Adrenal gland (tissue), 12 donors: ENCODE data around the gene ABLIM1. TPM values are rescaled to one million over a fixed set of nuclear protein-coding genes. Genes with fewer than 3 reads are reported as not detected.
A peak's percentile ranks its signal among the peaks of the same experiment; 100 is the strongest.

ENCODE experiments used
- DNase-seq, 7 donors: peaks; one replicate each; pipeline ENCODE4 v3.0.0-alpha.2; 2019 to 2020
- H3K27ac ChIP-seq, 5 donors: fragments of 200-600 bp; sonication (generic) in 4 of 5; 1 replicate in 3 of 5; 2 replicates in 2 of 5; pipeline versions ENCODE4 v1.5.1 to v1.8.0; 2016 to 2020; ENCODE audit warnings: mild to moderate bottlenecking in 1 of 5
- H3K27me3 ChIP-seq: fragments of 200-600 bp; 2 replicates; pipeline ENCODE4 v1.8.0; 2021
- H3K36me3 ChIP-seq, 2 donors: fragments of 200-600 bp; replicated peaks in 1 of 2; 1 replicate in 1 of 2; 2 replicates in 1 of 2; pipeline versions ENCODE4 v1.5.1 to v1.8.0; 2018 to 2022
- H3K4me1 ChIP-seq, 2 donors: fragments of 200-600 bp; replicated peaks in 1 of 2; 1 replicate in 1 of 2; 2 replicates in 1 of 2; pipeline versions ENCODE4 v1.5.1 to v1.8.0; 2018 to 2021
- H3K4me3 ChIP-seq, 4 donors: fragments of 200-600 bp; sonication (generic) in 3 of 4; one replicate each; pipeline ENCODE4 v1.5.1; 2016 to 2018
- H3K9me3 ChIP-seq, 3 donors: fragments of 200-600 bp; sonication (generic) in 1 of 3; replicated peaks in 1 of 3; 1 replicate in 2 of 3; 2 replicates in 1 of 3; pipeline versions ENCODE4 v1.5.1 to v1.8.0; 2016 to 2021
- CTCF ChIP-seq, 6 experiments: fragments of 450-650 bp in 4 of 6; fragments of 200-600 bp in 2 of 6; sonication (generic) in 1 of 6; IDR thresholded peaks; 1 replicate in 5 of 6; 2 replicates in 1 of 6; pipeline versions ENCODE4 v1.5.1 to v1.8.0; 2016 to 2021; ENCODE audit warnings: antibody characterized with exemption in 6 of 6, mild to moderate bottlenecking in 2 of 6, moderate library complexity in 1 of 6
- POLR2A ChIP-seq, 2 donors: fragments of 450-650 bp; IDR thresholded peaks; one replicate each; pipeline ENCODE4 v1.6.1; 2017; ENCODE audit warnings: antibody characterized with exemption in 2 of 2, mild to moderate bottlenecking in 2 of 2, moderate library complexity in 1 of 2
- WGBS, 4 donors: extraction: QIAGEN DNeasy Blood & Tissue Kit in 2 of 4; methylation state at CpG; one replicate each; pipeline versions ENCODE4 v1.1.5 to v1.1.7; 2013 to 2017; 5-methylcytosine and 5-hydroxymethylcytosine counted together
- intact Hi-C, 2 donors: fragments of 100-400 bp; cut with DNase I; formaldehyde crosslinking; loops; one replicate each; pipeline versions ENCODE4 v1.14.1 to v1.15.0; 2022 to 2023
- polyA plus RNA-seq, 3 donors: library from polyadenylated mRNA; stranded (reverse); fragments of 200-250 nt in 2 of 3; fragments of 350-450 nt in 1 of 3; fragmentation: Illumina TruSeq in 1 of 3; extraction: RNeasy Lipid Tissue Mini Kit (QIAGEN cat#74804) in 1 of 3; gene quantifications; one replicate each; pipeline ENCODE4 v1.2.3, GENCODE V29; 2013 to 2014
- total RNA-seq, 9 donors: library from RNA; depleted of rRNA in 4 of 9; stranded (reverse); fragments of >200 nt in 4 of 9; fragments of 120-200 nt in 1 of 9; fragmentation: NEBNext Ultra II Directional in 1 of 9; extraction: Animal tissue kit (Norgen Biotek cat#: 25700) in 1 of 9; gene quantifications; one replicate each; pipeline versions ENCODE4 v1.1.0 to v1.2.4, GENCODE V29; 2013 to 2023
- donor health status: healthy with polysubstance abuse.
- donor health status: Bipolar disorder and iron deficiency.
- donor health status: DM: yes; HTN: yes; CAD: no.
- donor health status: DM: no; HTN: no; CAD: no.
- donor health status: DM: no; HTN: no; CAD: no.
- donor health status: DM: yes; HTN: yes; CAD: no.

The ABLIM1 gene
- total and polyA plus RNA-seq, 12 donors: 7.9 to 430 (median 185) TPM

GRCh38 chr10:114646426-114646825 is 11.6 kb downstream of the ABLIM1 start:
- Histone ChIP-seq H3K27me3 (no peaks in the 10 kb centered on the region), H3K27ac (peak overlapping the region in 3 of 5 donors; percentile 3 to 88 (median 81)), H3K4me1 (peaks cover 43 to 60% of the 10 kb centered on the region in 2 donors), H3K9me3 (no peaks in the 10 kb centered on the region), H3K36me3 (no peaks in the 10 kb centered on the region), H3K4me3 (no peak overlapping the region)
- no peak for DNase-seq
- WGBS, 4 donors: 85 to 97% (median 92%) methylated on average over 5 of the region's 5 CpGs
- intact Hi-C loops: no loop called here
- TF ChIP-seq POLR2A (IDR thresholded peaks at IDR 0.05) (no peak), CTCF (IDR thresholded peaks at IDR 0.05) (no peak)

DNA sequence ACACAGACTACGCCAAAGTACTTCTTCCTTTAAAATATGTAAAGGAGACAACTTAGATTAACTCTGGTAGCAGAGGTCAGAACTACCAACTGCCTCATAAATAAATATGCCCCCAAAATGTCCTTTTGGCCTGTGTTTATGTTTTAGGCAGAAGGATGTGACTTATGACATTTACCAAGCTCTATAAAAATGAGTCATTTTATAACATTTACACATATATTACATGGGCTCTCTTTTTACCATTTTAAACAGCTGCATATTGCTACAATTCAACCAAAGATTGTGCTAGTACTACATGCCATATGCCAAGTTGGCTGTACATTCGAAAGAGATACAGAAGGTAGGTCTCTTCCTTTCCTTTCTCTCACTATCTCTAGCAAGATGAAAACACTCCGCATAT is 12.4 kb downstream of the ABLIM1 start:
- intact Hi-C loops: no loop called here
- peaks cover 45 to 60% of the 10 kb centered on the region in 2 donors for H3K4me1 ChIP-seq
- 65 to 83% (median 74%) methylated on average over 3 of the region's 3 CpGs for WGBS, 4 donors

DNA sequence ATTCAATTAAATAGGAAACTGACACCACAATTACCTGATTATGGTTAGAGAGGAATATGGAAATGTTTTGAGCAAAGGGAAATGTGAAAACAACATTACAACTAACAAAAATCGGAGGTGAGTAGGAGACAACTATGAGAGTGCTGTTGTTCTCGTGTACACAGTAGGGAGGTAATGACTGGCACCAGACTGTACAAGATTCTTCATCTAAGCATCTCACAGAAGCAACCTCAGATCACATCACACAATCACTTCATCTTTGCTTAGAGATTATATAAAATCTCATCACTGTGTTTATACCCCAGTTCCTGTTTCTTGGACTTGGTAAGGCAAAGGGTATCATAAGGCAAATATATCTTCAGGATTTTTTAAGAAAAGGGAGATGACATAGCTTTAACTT is 14.9 kb downstream of the ABLIM1 start:
- no peak for DNase-seq
- WGBS, 4 donors: 83 to 85% (median 84%) methylated on average over 2 of the region's 2 CpGs
- H3K27ac ChIP-seq: peak overlapping the region in 2 of 5 donors; percentile 27 to 72
- no peaks in the 10 kb centered on the region for H3K36me3 ChIP-seq
- H3K27me3 ChIP-seq: no peaks in the 10 kb centered on the region
- intact Hi-C loops: no loop called here
- H3K4me3 ChIP-seq: no peak overlapping the region
- no peak for TF ChIP-seq CTCF (IDR thresholded peaks at IDR 0.05)
- TF ChIP-seq POLR2A (IDR thresholded peaks at IDR 0.05): no peak
- H3K9me3 ChIP-seq: no peaks in the 10 kb centered on the region
- peaks cover 40 to 45% of the 10 kb centered on the region in 2 donors for H3K4me1 ChIP-seq

More for the DNA sequence above, 12.4 kb downstream of the ABLIM1 start:
- Histone ChIP-seq H3K4me3 (no peak overlapping the region), H3K27ac (peak overlapping the region in 4 of 5 donors; percentile 13 to 88 (median 25)), H3K36me3 (no peaks in the 10 kb centered on the region), H3K9me3 (no peaks in the 10 kb centered on the region), H3K27me3 (no peaks in the 10 kb centered on the region)
- TF ChIP-seq POLR2A (IDR thresholded peaks at IDR 0.05) (no peak), CTCF (IDR thresholded peaks at IDR 0.05) (no peak)
- no peak for DNase-seq

DNA sequence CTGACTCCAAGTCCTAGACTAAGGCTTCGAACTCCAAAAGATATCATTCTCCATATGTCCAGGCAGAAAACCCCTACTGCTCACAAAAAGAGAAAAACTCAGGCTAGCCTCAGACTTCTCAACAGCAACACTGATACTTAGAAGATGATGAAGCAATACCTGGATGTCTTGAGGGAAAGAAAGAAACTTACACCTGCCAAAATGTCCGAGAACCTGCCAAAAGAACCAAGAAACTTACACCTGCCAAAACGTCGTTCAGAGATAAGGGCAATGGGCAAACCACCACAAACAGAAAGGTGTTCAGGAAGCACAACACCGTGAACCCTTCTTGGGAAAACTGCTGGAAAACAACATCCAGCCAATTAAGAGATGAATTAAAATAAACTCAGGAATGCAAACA is 15.3 kb downstream of the ABLIM1 start:
- TF ChIP-seq POLR2A (IDR thresholded peaks at IDR 0.05) (no peak), CTCF (IDR thresholded peaks at IDR 0.05) (no peak)
- DNase-seq: no peak
- Histone ChIP-seq H3K27me3 (no peaks in the 10 kb centered on the region), H3K4me1 (peaks cover 36 to 41% of the 10 kb centered on the region in 2 donors), H3K9me3 (no peaks in the 10 kb centered on the region), H3K4me3 (no peak overlapping the region), H3K27ac (peak overlapping the region in 2 of 5 donors; percentile 27 to 72), H3K36me3 (no peaks in the 10 kb centered on the region)
- WGBS, 4 donors: 53 to 58% (median 56%) methylated on average over 5 of the region's 5 CpGs
- intact Hi-C loops: no loop called here
